AG09319 (cell line): ENCODE measurements around the gene MRPL24.
A peak's percentile ranks its signal among the peaks of the same experiment; 100 is the strongest.

Experiments used
- DNase-seq: peaks from one replicate; pipeline ENCODE4 v3.0.0-alpha.2; 2010; ENCODE audit warnings: low read depth; ENCODE audit errors: extremely low read depth
- TF ChIP-seq, protein P1 (sequence below): IDR thresholded peaks from 2 replicates; pipeline ENCODE4 v1.5.1; 2011; ENCODE audit warnings: low read depth, mild to moderate bottlenecking, inconsistent platforms, low read length, moderate library complexity

The MRPL24 gene

DNA sequence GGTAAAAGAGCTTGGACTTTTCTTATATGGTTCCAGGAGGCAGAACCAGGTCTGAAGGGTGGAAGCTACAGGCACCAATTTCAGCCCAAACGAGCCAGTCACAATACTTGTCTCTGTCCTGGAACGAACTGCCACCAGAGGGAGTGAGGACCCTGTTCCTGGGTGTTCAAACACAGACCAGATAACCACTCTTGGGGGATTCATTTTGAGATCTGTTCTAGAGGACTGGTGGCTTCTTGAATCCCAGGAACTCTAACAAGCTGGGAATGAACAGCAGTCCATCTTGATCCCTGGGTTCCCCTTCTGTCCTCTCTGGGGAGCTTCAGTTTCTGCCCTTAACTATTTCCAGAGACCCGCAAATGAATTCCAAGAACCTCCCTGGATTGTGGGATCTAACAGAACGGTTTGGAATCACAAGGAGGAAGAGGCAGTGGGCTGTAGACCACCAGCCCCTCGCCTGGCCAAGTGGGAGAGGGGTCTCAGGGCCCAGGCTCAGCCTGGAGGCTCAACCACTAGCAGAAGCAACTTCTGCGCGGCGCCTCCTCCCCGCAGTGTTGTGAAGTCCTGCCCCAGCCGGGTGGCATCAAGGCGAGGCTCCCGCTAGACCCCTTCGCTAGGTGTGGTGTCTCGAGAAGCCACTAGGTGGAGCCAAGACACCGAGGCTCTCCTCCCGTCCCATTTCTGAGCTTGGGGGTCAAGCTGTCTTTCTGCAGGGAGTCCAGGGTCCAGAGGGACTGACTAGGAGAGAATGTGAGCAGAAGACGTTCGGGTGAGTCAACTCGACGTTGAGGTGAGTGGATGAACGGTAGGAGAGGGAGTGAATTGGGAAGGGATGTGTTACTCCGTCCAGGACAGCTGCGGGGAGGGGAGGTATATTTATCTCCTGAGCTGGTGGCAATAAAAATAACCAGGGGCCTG, 51.6 kb downstream of the MRPL24 start:
- TF ChIP-seq, protein P1, sequence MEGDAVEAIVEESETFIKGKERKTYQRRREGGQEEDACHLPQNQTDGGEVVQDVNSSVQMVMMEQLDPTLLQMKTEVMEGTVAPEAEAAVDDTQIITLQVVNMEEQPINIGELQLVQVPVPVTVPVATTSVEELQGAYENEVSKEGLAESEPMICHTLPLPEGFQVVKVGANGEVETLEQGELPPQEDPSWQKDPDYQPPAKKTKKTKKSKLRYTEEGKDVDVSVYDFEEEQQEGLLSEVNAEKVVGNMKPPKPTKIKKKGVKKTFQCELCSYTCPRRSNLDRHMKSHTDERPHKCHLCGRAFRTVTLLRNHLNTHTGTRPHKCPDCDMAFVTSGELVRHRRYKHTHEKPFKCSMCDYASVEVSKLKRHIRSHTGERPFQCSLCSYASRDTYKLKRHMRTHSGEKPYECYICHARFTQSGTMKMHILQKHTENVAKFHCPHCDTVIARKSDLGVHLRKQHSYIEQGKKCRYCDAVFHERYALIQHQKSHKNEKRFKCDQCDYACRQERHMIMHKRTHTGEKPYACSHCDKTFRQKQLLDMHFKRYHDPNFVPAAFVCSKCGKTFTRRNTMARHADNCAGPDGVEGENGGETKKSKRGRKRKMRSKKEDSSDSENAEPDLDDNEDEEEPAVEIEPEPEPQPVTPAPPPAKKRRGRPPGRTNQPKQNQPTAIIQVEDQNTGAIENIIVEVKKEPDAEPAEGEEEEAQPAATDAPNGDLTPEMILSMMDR, result peak; percentile 94
- DNase-seq, result no peak
